Measurements from ENCODE around the gene CABLES1.
"Not testable (repeated sequence)": the region's sequence is repeated elsewhere in the genome, so short reads cannot be mapped to it uniquely, and the experiment has no call there.

CABLES1 gene

GRCh38 chr18:23103449-23103848, 31.8 kb upstream of the CABLES1 start:
- Mint-ChIP-seq H3K36me3 (ENCODE audit: low read depth) (no peaks in the 10 kb centered on the region), H3K27me3 (no peaks in the 10 kb centered on the region), H3K4me3 (no peak overlapping the region), H3K4me1 (peaks cover 4% of the 10 kb centered on the region), H3K9me3 (no peaks in the 10 kb centered on the region), H3K27ac (no peak overlapping the region)
- no peak for DNase-seq
- no peak for ATAC-seq

DNA sequence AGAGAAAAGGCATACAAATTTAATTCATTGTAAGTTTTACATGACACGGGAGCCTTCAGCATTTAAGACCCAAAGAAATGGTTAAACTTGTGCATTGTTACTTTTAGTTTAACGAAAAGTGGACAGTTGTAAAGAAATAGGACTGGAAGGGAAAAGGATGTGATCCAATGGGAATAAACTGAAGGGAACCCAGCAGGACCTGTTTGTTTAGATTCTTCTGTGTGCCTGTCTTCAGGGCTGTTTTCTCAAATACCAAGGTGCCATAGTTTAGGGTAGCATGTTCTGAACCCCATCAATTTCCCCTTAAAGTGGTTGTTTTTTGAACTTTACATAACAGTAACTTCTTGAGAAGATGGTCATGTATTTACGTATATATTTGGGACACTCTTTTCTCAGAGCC, 30.3 kb upstream of the CABLES1 start:
- H3K4me1 Mint-ChIP-seq: peaks cover 4% of the 10 kb centered on the region
- H3K4me3 Mint-ChIP-seq: no peak overlapping the region
- DNase-seq (no peak), ATAC-seq (no peak)
- H3K27me3 Mint-ChIP-seq: no peaks in the 10 kb centered on the region
- no peak overlapping the region for H3K27ac Mint-ChIP-seq
- H3K9me3 Mint-ChIP-seq: no peaks in the 10 kb centered on the region
- no peaks in the 10 kb centered on the region for H3K36me3 Mint-ChIP-seq (ENCODE audit: low read depth)

DNA sequence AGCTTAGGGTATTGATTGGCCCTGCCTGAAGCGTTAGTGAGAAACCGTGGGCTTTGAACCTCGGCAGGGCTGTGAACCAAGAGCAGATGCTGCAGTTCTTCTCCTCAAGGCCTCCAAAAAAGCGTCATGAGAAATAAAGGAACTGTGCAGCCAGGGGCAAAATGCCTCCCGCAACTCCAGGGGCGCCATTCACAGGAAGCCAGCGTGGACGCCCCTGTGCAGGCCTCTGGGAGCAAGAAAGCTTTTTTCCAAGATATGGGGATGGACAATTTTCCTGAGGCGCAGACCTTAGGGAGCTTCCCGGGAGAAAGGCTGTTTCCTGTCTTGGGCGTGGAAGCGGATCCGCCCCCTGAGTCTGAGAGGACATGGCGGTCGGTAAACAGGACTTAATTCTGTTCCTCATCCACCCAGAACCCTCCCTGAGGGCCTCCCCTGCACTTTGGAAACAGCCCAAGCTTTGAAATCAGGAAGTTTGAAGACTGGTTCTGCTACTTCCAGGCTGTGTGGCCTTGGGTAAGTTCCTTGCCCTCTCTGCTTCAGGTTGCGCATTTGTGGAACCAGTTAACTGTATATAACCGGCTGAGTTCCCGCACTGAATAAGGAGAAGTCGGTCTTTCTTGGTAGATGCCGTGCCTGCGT, 29.6 kb upstream of the CABLES1 start:
- Mint-ChIP-seq H3K27ac (peak overlapping the region; percentile 26), H3K27me3 (no peaks in the 10 kb centered on the region), H3K9me3 (no peaks in the 10 kb centered on the region), H3K4me3 (no peak overlapping the region), H3K4me1 (peaks cover 4% of the 10 kb centered on the region), H3K36me3 (ENCODE audit: low read depth) (no peaks in the 10 kb centered on the region)
- ATAC-seq: no peak
- no peak for DNase-seq

GRCh38 chr18:23106575-23106974, 28.7 kb upstream of the CABLES1 start:
- no peak for ATAC-seq
- Mint-ChIP-seq H3K4me1 (peaks cover 4% of the 10 kb centered on the region), H3K4me3 (no peak overlapping the region), H3K36me3 (ENCODE audit: low read depth) (no peaks in the 10 kb centered on the region), H3K27me3 (no peaks in the 10 kb centered on the region), H3K9me3 (no peaks in the 10 kb centered on the region), H3K27ac (no peak overlapping the region)
- DNase-seq: no peak

GRCh38 chr18:23107718-23108117, 27.6 kb upstream of the CABLES1 start:
- Mint-ChIP-seq H3K4me3 (no peak overlapping the region), H3K4me1 (peaks cover 4% of the 10 kb centered on the region), H3K9me3 (no peaks in the 10 kb centered on the region), H3K36me3 (ENCODE audit: low read depth) (no peaks in the 10 kb centered on the region), H3K27ac (no peak overlapping the region), H3K27me3 (no peaks in the 10 kb centered on the region)
- ATAC-seq (no peak), DNase-seq (no peak)

GRCh38 chr18:23108496-23108895, 26.8 kb upstream of the CABLES1 start:
- Mint-ChIP-seq H3K4me1 (peaks cover 4% of the 10 kb centered on the region), H3K27me3 (no peaks in the 10 kb centered on the region), H3K36me3 (ENCODE audit: low read depth) (no peaks in the 10 kb centered on the region), H3K4me3 (no peak overlapping the region), H3K27ac (no peak overlapping the region), H3K9me3 (no peaks in the 10 kb centered on the region)
- ATAC-seq (no peak), DNase-seq (no peak)

DNA sequence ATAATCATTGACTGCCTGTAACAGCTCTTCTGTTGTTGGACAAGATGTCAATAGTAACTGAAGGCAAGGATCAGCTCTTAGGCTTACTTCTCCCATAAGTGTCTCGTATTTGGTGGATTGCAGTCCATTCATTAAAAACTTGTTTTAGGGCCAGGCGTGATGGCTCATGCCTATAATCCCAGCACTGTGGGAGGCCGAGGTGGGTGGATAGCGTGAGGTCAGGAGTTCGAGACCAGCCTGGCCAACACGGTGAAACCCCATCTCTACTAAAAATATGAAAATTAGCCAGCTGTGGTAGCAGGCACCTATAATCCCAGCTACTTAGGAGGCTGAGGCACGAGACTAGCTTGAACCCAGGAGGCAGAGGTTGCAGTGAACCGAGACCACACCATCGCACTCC, 26.1 kb upstream of the CABLES1 start:
- H3K27ac Mint-ChIP-seq; DNase-seq; H3K9me3 Mint-ChIP-seq; H3K4me3 Mint-ChIP-seq; ATAC-seq; H3K27me3 Mint-ChIP-seq; H3K4me1 Mint-ChIP-seq; H3K36me3 Mint-ChIP-seq (ENCODE audit: low read depth): not testable (repeated sequence)

- no peak for DNase-seq
- Mint-ChIP-seq H3K4me1 (peaks cover 9% of the 10 kb centered on the region), H3K36me3 (ENCODE audit: low read depth) (no peaks in the 10 kb centered on the region), H3K27ac (no peak overlapping the region), H3K9me3 (no peaks in the 10 kb centered on the region), H3K27me3 (no peaks in the 10 kb centered on the region), H3K4me3 (no peak overlapping the region)
- ATAC-seq: no peak
Observed at GRCh38 chr18:23113576-23113975, 21.7 kb upstream of the CABLES1 start.

- H3K27ac Mint-ChIP-seq: no peak overlapping the region
- H3K4me1 Mint-ChIP-seq: peaks cover 9% of the 10 kb centered on the region
- no peaks in the 10 kb centered on the region for H3K27me3 Mint-ChIP-seq
- H3K4me3 Mint-ChIP-seq: no peak overlapping the region
- ATAC-seq (no peak), DNase-seq (no peak)
- no peaks in the 10 kb centered on the region for H3K9me3 Mint-ChIP-seq
- no peaks in the 10 kb centered on the region for H3K36me3 Mint-ChIP-seq (ENCODE audit: low read depth)
Observed at GRCh38 chr18:23114171-23114881, 21.0 kb upstream of the CABLES1 start.

GRCh38 chr18:23114911-23115310, 20.4 kb upstream of the CABLES1 start:
- peaks cover 9% of the 10 kb centered on the region for H3K4me1 Mint-ChIP-seq
- DNase-seq (no peak), ATAC-seq (no peak)
- H3K36me3 Mint-ChIP-seq (ENCODE audit: low read depth): no peaks in the 10 kb centered on the region
- no peak overlapping the region for H3K4me3 Mint-ChIP-seq
- H3K27me3 Mint-ChIP-seq: no peaks in the 10 kb centered on the region
- H3K27ac Mint-ChIP-seq: no peak overlapping the region
- no peaks in the 10 kb centered on the region for H3K9me3 Mint-ChIP-seq

GRCh38 chr18:23115683-23116096, 19.6 kb upstream of the CABLES1 start:
- peak; percentile 24 for ATAC-seq
- Mint-ChIP-seq H3K9me3 (no peaks in the 10 kb centered on the region), H3K4me1 (peaks cover 9% of the 10 kb centered on the region), H3K27ac (no peak overlapping the region), H3K4me3 (no peak overlapping the region), H3K27me3 (no peaks in the 10 kb centered on the region), H3K36me3 (ENCODE audit: low read depth) (no peaks in the 10 kb centered on the region)
- DNase-seq: no peak

DNA sequence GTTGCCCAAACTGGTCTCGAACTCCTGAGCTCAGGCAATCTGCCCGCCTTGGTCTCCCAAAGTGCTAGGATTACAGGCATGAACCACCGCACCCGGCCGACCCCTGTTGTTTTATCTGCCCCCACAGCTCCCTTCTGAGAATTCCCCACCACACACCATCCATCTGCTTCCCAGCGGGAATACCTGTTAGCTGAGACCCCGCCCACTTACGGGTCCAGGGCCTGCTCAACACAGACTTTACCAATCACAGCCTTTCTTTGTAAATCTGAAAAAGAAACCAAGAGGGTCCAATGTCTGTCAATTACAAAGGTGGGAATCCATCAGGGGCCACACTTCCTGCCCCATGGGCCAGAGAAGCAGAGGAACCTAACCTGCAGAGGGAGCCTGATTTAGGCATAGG, 14.2 kb upstream of the CABLES1 start:
- H3K27ac Mint-ChIP-seq: no peak overlapping the region

DNA sequence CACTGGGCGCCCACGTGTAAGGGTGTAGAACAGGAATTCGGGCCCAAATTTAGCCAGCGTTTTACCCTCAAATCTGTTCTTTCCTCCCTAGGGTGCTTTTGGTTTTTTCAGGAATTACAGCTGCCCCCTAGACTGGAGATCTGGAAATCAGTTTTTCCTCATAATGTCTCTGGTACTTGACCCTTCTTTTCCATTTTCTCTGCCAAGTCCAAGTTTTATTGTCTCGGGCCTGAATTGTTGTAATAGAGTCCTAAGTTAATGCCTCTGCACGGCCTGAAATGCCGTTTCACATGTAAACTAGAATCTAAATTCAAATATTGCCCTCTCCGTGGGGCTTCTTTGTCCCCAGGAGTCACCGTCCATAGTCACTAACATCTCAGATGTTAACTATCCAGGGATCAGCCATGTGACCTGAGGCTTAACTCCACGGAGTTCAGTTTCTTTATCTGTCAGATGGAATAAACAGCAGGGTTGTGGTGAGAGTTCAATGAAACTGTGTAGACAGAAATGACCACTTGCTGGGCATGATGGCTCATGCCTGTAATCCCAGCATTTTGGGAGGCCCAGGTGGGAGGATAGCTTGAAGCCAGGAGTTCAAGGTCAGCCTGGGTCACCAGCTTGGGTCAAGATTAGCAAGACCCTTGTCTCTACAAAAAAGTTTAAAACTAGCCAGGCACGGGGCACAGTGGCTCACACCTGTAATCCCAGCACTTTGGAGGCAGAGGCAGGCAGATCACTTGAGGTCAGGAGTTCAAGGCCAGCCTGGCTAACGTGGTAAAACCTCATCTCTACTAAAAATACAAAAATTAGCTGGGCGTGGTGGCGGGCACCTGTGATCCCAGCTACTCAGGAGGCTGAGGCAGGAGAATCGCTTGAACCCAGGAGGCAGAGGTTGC, 12.7 kb upstream of the CABLES1 start:
- no peaks in the 10 kb centered on the region for H3K36me3 Mint-ChIP-seq (ENCODE audit: low read depth)
- no peaks in the 10 kb centered on the region for H3K9me3 Mint-ChIP-seq
- H3K4me3 Mint-ChIP-seq: no peak overlapping the region
- H3K27ac Mint-ChIP-seq: no peak overlapping the region
- no peaks in the 10 kb centered on the region for H3K4me1 Mint-ChIP-seq
- H3K27me3 Mint-ChIP-seq: peaks cover 2% of the 10 kb centered on the region
- ATAC-seq (no peak), DNase-seq (no peak)

More for the DNA sequence above, 14.2 kb upstream of the CABLES1 start:
- Mint-ChIP-seq H3K27me3 (peaks cover 2% of the 10 kb centered on the region), H3K4me1 (no peaks in the 10 kb centered on the region), H3K4me3 (no peak overlapping the region), H3K36me3 (ENCODE audit: low read depth) (no peaks in the 10 kb centered on the region), H3K9me3 (no peaks in the 10 kb centered on the region)
- DNase-seq (no peak), ATAC-seq (no peak)

DNA sequence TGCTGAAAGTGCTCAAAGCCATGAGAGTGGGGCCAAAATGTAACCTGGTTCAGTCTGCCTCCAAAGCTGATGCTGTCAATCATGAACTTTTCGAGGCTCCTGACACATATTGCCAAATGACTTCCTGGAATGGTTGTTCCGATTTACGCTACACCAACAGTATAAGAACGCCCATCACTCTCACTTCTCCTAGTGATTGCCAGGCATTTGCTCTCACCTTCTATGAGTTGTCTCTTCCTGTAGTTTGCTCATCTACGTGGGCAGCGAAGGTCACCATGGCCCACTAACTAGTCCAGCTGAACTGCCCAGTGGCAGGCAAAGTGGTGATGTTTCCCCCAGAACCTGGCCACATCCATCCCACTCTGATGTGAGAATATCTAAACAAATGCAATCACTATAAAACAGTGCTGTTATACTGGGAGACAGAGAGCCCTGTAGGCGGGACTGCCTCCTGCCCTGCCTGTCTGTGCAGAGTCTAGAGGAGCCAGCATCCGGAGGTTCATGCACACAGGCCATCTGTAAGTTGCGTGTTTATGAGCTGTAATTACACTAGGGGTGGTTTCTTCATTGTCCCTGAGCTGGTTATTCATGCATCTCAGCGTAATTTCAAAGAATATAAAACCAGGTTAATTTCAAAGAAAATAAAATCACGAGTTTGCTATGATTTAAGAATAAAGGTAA, 8.8 kb upstream of the CABLES1 start:
- no peak overlapping the region for H3K27ac Mint-ChIP-seq
- DNase-seq: no peak
- ATAC-seq: no peak

More for the DNA sequence above, 8.8 kb upstream of the CABLES1 start:
- no peaks in the 10 kb centered on the region for H3K9me3 Mint-ChIP-seq
- no peak overlapping the region for H3K4me3 Mint-ChIP-seq
- no peaks in the 10 kb centered on the region for H3K27me3 Mint-ChIP-seq
- H3K36me3 Mint-ChIP-seq (ENCODE audit: low read depth): no peaks in the 10 kb centered on the region
- no peaks in the 10 kb centered on the region for H3K4me1 Mint-ChIP-seq
